ENCODE measurements around the gene FBXL16.

FBXL16 gene

GRCh38 chr16:678209-678857 is 27.3 kb downstream of the FBXL16 start:
- no peak for DNase-seq (ENCODE audit: low read depth in 2 of 2)

DNA sequence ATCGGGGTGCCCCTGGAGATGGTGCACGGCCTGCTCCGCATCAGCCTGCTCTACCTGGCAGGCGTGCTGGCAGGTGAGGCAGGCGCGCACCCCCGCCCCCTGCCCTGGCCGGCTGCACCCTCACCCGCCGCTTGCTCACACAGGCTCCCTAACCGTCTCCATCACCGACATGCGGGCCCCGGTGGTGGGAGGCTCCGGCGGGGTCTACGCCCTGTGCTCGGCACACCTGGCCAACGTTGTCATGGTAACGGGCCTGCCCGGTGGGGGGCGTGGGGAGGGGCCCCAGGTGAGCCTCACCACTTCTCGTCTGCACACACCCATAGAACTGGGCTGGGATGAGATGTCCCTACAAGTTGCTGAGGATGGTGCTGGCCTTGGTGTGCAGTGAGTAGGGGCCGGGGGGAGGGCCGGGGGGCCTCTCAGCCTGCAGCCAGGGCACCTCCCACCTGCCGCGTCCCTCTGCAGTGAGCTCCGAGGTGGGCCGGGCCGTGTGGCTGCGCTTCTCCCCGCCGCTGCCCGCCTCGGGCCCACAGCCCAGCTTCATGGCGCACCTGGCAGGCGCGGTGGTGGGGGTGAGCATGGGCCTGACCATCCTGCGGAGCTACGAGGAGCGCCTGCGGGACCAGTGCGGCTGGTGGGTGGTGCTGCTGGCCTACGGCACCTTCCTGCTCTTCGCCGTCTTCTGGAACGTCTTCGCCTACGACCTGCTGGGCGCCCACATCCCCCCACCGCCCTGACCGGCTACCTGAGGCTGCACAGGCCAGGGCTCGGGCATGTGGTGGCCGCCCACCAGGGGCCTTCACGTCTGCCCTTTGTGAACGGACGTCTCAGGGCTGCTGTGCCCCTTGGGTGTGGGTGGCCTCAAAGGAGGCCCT is 28.0 kb downstream of the FBXL16 start:
- no peak for DNase-seq (ENCODE audit: low read depth in 2 of 2)

GRCh38 chr16:676913-677312 is 28.7 kb downstream of the FBXL16 start:
- no peak for DNase-seq (ENCODE audit: low read depth in 2 of 2)

DNA sequence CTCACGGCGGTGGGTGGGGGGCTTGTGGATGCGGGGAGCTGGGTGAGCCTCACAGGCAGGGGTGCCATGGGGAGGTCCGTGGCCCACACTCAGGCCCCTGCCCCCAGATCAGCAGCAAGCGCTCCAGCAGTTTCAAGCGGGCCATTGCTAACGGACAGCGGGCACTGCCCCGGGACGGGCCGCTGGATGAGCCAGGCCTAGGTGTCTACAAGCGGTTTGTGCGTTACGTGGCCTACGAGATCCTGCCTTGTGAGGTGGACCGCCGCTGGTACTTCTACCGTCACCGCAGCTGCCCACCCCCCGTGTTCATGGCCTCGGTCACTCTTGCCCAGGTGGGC is 29.1 kb downstream of the FBXL16 start:
- DNase-seq (ENCODE audit: low read depth in 2 of 2): no peak

DNA sequence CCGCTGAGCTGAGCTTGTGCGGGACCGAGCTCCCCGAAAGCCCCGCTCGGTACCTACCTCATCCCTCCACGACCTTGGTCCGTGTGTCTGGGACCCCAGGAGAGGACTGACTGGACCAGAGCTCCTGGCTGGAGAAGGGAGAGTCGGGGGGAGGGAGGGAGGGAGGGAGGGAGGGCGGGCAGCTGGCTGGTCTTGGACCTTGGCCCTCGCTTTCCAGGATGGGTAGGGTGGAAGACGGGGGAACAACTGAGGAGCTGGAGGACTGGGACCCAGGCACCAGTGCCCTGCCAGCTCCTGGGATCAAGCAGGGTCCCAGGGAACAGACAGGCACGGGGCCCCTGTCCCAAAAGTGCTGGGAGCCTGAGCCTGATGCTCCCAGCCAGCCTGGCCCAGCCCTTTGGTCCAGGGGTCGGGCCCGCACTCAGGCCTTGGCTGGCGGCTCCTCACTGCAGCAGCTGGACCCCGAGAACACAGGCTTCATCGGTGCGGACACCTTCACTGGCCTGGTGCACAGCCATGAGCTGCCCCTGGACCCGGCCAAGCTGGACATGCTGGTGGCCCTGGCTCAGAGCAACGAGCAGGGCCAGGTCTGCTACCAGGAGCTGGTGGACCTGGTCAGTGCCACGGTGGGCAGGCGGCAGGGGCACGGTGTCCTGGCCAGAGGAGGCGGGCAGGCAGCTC is 29.6 kb downstream of the FBXL16 start:
- DNase-seq (ENCODE audit: low read depth in 2 of 2): no peak

GRCh38 chr16:674968-675883 is 30.4 kb downstream of the FBXL16 start, which contains the start of gene RHBDL1:
RHBDL1 (plus strand) TSS chr16:675671; CDS start chr16:675791, 120 bp downstream.
- DNase-seq (ENCODE audit: low read depth in 2 of 2): no peak

DNA sequence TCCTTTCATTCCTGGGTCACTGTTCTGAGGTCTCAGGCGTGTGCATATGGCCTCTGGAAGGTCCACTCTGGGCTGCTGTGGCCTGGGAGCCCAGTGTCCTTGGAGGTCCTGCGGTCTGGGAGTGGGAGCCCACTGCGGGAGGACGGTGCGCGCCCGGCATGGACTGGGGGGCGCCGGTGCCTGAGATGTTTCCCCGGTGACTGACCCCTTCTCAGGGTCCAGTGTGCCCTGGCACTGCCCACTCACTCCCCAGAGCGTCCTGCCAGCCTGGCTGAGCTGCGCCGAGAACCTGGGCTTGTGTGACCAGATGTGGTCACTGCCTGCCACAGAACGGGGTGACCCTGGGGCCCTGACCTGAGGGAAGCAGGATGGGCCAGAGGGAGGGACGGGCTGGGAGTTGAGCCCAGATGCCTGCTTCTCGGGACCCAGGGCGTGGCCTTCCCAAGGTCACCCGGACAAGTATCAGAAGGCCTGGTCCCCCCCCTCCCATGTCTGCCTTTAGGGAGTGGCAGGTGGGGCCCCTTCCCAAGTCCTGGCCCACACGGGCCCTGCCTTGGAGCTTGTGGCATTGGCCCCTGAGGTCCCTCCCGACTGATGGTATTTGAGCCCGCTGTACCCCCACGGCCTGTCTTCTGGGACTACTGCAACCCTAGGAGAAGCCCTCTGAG is 31.3 kb downstream of the FBXL16 start:
- no peak for DNase-seq (ENCODE audit: low read depth in 2 of 2)

GRCh38 chr16:673399-673991 is 32.1 kb downstream of the FBXL16 start:
- no peak for DNase-seq (ENCODE audit: low read depth in 2 of 2)

- DNase-seq (ENCODE audit: low read depth in 2 of 2): no peak
Observed at GRCh38 chr16:672851-673250, 32.8 kb downstream of the FBXL16 start.

DNA sequence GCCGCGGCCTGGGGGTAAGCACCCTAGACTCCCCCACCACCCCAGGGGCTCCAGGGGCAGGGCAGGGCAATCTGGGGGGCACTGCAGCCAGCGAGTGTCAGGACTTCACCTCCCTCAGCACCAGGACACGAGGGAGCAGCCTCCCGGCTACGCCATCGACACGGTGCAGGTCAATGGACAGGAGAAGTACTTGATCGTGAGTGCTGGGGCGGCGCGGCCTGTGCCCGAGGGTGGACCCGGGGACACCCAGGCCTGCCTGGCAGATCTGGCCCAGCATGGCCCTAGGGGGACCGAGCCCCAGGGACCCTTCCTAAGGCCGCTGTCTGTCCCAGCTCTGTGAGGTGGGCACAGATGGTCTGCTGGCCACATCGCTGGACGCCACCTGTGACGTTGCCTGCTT is 33.2 kb downstream of the FBXL16 start:
- DNase-seq (ENCODE audit: low read depth in 2 of 2): no peak

DNA sequence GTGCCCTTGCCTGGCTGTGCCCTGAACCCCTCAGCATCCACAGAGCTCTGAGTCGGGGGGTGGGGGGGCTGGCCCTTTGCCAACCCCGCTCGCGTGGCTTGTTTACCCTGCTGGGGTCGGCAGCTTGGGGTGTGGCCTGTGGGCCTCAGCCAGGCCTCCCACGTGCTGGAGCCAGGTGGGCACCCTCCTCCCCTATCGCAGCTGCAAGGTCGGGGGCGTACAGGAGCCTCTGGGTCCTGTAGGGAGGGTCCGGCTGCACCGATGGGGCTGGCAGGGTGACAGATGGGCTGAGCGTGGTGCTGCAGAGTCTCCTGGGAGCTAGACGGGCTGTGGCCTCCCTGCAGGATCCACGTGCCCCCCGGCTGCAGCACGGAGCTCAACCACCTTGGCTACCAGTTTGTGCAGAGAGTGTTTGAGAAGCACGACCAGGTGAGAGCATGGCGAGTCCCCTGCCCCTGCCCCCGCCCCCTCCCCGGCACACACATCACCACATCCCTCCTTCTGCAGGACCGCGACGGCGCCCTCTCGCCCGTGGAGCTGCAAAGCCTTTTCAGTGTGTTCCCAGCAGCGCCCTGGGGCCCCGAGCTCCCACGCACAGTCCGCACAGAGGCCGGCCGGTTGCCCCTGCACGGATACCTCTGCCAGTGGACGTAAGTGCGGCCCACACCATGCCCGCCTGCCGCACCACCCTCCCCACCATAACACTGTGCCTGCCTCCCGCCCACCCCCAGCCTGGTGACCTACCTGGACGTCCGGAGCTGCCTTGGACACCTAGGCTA is 34.1 kb downstream of the FBXL16 start:
- DNase-seq (ENCODE audit: low read depth in 2 of 2): no peak

- no peak for DNase-seq (ENCODE audit: low read depth in 2 of 2)
Observed at GRCh38 chr16:670485-671352, 34.9 kb downstream of the FBXL16 start.

DNA sequence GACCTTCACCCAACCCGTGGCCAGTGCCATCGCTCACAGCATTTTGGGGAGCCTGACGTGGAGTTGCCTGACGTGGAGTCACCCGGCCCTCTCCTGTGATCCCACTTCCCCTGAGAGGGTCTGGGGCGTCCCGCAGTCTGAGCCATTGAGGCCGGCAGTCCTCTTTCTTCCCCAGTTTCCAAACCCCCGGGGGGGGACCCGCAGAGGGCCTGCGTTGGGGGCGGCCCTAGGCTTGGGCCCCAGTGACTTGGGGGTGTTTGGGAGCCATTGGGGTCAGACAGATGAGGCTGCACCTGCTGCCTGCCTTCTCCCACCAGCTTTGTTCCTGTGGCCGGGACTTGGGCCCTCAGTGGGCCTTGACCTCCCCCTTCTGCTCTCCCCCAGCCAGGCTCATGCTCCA is 35.9 kb downstream of the FBXL16 start:
- DNase-seq (ENCODE audit: low read depth in 2 of 2): no peak

DNA sequence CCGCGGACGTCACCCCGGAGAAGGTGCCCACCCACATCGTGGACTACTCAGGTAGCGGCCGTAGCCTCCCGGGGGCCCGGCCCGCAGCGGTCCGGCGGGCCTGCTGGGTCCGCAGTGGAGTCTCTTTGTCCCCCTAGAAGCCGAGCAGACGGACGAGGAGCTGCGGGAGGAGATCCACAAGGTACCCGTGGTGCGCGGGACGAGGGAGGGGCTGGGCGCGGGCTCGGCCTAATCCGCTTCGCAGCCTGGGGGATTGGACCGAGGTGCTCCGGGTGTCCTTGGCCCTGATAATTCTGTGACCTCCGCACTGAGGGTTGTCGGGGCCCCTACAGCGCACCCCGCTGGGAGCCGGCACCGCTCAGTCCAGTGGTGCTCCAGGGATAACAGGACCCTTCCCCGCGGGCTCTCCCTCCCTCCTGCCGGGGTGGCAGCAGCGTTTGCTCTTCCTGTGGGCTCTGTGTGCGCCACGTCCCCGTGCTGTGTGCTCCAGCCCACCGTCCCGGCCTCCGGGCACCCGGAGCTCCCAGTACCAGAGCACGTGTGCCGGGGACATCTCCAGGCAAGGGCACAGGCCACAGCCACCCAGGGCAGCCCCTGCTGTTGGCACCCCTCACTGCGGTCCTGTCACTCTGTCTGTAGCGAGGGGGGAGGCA is 37.0 kb downstream of the FBXL16 start:
- no peak for DNase-seq (ENCODE audit: low read depth in 2 of 2)

- peak; percentile 87 for DNase-seq (ENCODE audit: low read depth in 2 of 2)
Observed at GRCh38 chr16:667780-668518, 37.7 kb downstream of the FBXL16 start, which contains the start of gene RHOT2. RHOT2 (plus strand) TSS chr16:668132; CDS start chr16:668200, 68 bp downstream.

GRCh38 chr16:667113-667779 is 38.4 kb downstream of the FBXL16 start:
- no peak for DNase-seq (ENCODE audit: low read depth in 2 of 2)

GRCh38 chr16:666572-666971 is 39.0 kb downstream of the FBXL16 start:
- no peak for DNase-seq (ENCODE audit: low read depth in 2 of 2)

Data from stimulated activated CD8-positive, alpha-beta memory T cell treated with anti-CD3 and anti-CD28 coated beads, Interleukin-2, amount 100 ng/mL, for 1 hour (primary cell).